SHP77 (cell line): ENCODE measurements around the gene SERTAD2.

Experiments used
- DNase-seq, 2 experiments: peaks; one replicate each; lab custom pipeline; 2025; lab: John Stamatoyannopoulos, UW

Gene SERTAD2, protein sequence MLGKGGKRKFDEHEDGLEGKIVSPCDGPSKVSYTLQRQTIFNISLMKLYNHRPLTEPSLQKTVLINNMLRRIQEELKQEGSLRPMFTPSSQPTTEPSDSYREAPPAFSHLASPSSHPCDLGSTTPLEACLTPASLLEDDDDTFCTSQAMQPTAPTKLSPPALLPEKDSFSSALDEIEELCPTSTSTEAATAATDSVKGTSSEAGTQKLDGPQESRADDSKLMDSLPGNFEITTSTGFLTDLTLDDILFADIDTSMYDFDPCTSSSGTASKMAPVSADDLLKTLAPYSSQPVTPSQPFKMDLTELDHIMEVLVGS

DNA sequence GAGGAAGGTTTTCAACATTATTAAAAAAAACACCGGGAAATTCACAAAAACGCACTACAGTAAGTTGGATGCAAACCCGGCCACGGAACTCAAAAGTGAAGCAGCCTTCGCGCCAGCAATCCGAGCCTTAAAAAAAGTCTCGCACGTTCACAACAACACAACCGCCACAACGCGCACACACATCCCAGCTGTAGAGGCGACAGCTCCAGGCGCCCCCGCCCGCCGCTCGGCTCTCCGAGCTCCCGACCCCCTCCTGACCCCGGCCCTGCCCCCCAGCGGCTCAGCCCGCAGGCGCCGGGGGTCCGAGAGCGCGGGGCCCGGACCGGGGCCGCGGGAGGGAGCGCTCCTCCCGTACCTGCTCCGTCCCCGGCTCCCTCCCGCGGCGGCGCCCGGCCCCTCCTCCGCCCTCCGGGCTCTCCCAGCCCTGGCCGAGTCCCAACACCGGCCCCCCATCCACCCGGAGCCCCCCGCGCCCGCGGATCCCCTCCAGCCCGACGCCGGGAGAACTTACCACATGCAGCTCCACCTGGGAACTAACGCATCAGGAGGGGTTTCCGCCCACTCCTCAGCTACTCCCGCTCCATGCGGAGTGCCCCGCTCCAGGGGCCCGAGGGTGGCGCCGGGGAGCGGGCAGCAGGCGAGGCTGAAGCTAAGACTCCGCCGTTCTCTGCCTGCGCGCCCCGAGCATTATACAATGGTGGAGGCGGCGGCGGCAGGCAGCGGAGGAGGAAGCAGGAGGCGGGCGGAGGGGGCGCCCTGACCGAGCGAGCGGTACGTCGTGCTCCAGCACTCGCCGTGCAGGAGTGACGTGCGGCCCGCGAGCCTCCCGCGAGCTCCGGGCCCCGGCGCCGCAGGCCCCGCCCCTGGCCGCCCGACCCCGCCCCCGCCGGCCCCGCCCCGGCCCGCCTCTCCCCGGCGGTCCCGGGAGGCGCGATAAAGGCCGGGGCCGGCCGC, at the start of gene SERTAD2:
Gene SERTAD2, minus strand, starts transcription at position 805 of the 954 bp plus-strand sequence. CDS start 17,042 bp downstream, outside the sequence.
- peak; percentile 51 to 81 for DNase-seq

DNA sequence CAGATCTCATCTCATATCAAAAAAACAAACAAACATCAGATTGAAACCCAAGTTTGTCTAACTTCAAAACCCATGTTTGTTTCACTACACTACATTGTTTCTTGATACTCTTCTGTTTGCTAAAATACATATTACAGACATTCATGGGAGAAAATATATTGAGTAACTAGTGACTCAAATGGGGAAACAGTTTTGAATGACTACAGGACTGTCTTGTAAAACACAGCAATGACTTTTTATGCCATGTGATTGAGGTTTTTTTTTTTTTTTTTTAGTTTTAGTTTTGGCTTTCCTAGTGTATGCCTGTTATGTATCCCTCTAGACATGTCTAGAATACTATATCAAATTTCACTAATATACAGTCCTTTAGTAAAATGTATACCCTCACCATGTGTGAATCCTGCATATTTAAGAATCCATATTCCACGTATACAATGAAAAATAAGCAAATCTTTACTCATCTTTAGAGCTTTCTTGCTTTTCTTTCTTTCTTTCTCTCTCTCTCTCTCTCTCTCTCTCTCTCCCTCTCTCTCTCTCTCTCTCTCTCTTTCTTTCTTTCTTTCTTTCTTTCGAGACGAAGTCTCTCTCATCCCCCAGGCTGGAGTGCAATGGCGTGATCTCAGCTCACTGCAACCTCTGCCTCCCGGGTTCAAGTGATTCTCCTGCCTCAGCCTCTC, 46.6 kb upstream of the SERTAD2 start:
- no peak for DNase-seq

DNA sequence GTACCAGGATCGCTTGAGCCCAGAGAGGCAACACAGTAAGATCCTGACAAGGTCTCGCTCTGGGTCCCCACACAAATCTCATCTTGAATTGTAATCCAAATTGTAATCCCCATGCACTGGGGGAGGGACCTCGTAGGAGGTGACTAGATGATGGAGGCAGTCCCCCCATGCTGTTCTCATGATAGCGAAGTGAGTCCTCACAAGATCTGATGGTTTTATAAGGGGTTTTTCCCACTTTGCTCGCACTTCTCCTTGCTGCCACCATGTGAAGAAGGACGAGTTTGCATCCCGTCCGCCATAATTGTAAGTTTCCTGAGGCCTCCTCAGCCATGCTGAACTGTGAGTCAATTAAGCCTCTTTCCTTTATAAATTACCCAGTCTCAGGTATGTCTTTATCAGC, 46.0 kb upstream of the SERTAD2 start:
- DNase-seq, result no peak

DNA sequence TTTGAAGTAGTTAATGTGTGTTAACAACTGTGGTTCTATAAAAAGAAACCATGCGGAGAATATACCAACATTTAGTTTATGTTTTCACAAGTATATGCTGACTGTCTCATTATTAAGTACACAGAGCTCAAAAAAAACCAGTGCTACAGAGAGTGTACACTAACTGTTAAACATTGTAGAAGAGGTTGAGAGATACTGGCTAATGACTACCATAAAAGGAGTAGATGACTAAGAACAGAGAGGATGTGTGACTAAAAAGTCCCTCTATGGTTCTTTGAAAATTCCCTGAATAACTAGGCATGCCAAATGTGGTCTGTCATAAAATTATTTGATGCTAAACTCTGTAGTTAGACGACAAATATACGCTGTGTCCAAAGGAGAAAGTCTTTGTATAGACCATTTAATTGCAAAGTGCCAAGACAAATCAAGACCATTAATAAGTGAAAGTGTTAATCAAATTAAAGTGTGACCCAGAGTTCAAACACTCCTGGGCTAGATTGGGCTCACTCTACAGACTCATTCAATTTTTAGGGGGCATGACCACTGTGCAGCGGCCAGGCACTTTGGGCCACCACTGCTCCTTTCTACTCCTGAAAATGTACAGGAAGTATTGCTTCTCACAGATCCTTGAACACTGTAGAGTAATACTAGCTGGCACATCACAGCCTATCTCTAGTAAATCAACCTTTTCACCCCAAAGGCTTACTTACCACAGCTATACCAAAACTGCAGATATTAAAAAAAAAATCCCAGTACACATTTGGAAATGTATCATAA, 45.1 kb upstream of the SERTAD2 start:
- DNase-seq, result no peak

DNA sequence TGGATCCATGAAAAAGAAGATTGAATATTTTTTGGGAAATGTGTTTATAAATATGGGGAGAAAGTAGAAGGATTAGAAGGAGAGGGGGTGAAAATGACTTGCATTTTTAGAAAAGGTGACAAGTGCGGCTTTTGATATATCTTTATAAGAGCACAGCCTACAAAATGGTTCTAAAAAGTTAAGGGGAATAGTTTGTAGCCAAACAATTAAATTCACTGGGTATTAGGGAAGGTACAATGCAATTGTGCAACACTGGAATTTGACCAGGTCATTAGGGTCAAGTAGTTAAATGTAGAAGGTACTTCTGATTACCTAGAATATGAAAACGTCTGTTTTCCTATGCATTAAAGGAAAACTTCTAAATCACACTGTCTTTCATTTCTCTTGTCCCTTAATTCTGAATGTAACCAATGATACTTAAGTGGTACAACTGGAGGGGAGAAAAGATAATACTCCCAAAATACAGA, 44.5 kb upstream of the SERTAD2 start:
- DNase-seq, result no peak

DNA sequence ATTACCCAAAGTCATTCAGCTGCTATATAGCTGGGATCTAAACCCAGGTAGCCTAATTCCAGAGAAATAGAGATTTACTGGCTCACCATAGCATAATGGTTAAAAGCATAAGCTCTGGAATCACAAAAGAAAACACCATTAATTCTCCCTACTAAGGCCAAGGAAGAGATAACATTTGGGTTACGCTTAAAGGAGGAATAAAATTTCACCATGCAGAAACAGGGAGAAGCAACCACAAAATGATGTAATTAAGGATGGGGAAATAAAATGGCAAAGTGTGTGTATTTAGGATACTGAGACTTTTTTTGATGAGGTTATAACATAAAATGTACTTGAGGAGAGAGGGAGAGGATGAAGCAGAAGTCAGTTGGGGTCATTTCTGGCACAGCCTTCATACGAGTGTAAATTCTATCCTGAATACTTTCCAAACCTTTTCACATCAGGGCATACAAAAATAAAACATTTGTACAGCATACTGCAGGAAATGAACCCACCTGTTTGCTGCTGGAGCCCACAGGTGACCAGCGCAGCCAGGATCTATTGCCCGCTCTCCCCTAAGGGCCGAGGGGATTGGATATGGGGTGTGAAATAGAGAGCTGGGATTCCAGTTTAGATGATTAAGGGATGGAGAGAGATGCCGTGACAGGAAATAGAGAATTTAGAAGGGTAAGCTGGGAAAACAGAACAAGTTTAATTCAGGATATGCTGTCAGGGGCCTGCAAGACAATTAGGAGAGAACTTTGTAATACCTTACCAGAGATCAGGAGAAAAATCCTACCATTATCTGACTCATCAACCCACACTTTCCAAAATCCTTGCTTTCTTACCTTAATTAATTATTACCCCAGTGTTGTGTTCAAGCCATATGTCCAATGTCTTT, 43.8 kb upstream of the SERTAD2 start:
- no peak for DNase-seq

DNA sequence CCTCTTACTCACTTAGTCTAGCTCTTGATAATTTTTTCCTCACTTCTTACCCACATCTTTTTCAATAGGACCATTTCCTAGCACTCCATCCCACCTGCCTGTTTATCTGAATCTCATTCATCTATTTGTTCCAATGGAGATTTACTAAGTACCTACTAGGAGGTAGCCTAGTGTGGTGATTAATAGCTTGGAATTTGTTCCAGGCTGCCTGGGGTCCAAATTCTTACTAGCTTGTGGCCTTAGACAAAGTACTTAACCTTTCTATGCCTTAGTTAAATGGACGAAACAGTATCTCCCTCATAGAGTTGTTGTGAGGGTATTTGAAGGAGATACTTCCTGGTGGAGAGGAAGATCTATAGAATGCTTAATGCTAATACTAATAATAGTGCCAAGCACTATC, 42.9 kb upstream of the SERTAD2 start:
- DNase-seq, result no peak

DNA sequence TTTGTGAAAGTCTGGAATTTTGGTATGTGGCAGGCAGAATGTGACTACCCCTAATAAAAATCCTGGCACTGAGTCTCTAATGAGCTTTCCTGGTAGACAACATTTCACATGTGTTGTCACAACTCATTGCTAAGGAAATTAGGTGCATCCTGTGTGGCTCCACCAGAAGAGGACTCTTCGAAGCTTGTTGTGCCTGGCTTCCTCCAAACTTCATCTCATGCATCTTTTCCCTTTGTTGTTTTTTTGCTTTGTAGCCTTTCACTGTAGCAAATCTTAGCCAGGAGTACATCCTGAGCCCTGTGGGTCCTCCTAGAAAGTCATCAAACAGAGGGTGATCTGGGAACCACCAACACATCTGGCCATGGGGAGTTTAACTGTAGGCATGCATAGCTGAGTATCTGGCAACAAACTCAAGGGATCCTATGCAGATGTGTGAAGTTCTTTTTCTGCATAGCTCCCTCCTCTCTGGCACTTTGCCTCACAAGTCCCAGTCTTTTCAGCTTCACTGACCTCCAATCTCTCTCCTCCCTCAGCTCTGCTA, 42.1 kb upstream of the SERTAD2 start:
- no peak for DNase-seq

DNA sequence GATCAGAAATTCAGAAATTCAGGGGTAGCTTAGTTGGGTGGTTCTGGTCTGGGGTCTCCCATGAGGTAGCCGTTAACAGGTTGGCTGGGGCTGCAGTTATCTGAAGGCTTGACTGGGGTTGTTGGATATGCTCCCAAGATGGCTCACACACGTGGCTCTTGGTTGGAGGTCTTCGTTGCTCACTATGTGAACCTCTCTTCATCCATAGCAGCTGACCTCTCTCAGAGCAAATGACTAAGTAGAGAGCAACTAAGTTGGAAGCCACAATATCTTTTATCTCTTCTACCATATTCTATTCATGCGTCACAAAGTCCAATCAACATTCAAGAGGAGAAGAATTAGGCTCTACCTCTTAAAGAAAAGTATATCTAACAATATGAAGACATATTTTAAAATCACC, 38.7 kb upstream of the SERTAD2 start:
- DNase-seq, result no peak

DNA sequence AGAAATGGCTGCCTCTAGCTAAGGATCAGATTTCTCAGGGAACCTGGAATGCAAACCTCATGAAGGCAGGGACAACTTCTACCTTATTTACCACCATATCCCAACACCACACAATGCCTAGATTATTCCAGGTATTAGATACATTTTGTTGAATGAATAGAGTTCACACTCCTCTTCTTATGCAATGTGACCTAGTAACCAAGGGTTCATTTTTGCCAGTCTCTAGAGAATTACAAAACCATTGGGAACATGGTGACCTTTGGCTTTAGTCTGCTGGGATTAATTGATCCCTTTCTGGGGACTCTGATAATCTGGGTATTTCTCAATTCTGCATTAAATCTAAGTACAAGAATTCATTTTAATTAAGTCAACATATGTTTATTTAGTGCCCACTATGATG, 35.2 kb upstream of the SERTAD2 start:
- DNase-seq, result no peak

DNA sequence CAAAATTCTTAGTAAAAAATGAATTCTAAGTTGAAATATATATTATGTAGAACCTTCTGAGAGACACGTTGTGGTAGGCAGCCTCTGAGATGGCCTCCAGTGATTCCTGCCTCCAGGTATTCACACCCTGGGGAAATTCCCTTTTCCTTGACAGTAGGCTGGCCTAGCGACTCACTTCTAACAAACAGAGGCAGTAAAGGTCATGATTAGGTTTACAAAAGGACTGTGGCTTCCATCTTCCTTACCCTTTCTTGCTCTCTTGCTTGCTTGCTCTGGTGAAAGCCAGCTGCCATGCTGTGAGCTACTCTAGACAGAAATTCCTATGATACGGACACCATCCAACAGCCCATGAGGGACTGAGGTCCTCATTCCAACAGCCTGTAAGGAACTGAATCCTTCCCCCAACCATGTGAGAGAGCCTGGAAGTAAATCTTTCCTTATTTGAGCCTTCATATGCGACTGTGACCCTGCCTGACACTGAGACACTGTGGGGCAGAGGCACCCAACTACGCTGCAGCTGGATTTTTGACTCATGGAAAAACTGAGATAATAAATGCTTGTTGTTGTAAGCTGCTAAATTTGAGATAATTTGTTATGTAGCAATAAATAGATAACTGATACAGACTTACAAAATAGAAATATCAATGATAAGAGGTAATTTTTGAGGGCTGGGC, 32.7 kb upstream of the SERTAD2 start:
- DNase-seq, result no peak

DNA sequence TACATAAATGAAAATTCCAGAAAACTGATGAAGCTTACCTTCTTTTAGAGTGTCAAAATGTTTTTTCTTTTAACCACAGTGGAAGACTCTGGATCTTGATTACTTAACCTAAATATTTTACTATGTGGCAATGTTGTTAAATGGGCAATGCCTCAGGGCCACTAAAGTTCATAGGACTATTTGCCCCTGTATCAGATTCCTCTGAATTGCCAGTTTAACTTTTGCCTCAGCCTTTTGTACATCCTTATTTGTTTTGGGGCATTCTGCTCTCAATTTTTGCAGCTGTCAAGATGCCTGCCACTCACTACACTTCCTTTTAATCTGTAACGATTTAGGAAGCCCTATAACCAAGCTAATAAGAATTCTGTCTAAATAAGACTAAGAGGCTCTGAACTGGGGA, 31.7 kb upstream of the SERTAD2 start:
- DNase-seq, result no peak

DNA sequence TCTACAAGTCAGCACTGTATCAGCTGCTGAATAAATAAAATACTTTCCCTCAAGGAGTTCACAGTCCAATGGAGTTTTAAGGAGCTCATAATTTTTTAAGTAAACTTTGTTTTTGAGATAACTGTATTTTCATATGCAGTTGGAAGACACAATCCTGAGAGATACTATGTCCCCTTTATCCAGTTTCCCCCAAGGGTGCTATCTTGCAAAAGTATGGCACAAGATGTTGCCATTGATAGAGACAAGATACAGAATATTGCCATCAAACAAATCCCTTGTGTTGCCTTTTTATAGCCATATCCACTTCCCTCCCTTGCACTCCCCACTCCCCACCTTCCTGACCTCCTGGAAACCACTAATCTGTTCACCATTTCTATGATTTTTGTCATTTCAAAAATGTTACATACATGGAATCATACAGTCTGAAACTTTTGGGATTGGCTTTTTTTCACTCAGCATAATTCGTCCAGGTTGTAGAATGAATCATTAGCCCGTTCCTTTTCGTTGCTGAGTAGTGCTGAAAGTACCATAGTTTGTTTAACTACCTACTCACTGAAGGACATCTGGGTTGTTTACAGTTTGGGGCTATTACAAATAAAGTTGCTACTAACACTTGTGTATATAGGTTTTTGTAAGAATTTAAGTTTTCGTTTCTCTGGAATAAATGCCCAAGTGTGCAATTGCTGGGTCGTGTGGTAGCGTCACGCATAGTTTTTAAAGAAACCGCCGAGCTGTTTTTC, 30.2 kb upstream of the SERTAD2 start:
- DNase-seq, result no peak

DNA sequence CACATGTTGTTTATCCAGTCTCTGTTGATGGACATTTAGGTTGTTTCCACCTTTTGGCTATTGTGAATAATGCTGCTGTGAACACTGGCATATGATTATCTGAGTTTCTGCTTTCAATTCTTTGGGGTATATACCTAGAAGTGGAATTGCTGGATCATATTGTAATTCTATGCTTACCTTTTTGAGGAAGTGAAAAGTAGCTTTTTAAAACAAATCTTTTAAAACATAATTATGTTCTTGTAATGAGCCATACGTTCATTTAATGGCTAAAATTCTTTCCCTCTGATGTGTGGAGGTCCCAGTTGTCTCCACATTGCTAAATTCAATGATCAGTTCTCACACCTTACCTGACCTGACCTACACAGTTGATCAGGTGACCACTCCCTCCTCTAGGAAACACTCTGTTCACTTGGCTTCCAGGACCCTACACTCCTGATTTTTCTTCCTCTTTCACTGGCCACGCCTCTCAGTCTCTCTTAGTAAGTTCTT, 27.8 kb upstream of the SERTAD2 start:
- DNase-seq, result no peak

DNA sequence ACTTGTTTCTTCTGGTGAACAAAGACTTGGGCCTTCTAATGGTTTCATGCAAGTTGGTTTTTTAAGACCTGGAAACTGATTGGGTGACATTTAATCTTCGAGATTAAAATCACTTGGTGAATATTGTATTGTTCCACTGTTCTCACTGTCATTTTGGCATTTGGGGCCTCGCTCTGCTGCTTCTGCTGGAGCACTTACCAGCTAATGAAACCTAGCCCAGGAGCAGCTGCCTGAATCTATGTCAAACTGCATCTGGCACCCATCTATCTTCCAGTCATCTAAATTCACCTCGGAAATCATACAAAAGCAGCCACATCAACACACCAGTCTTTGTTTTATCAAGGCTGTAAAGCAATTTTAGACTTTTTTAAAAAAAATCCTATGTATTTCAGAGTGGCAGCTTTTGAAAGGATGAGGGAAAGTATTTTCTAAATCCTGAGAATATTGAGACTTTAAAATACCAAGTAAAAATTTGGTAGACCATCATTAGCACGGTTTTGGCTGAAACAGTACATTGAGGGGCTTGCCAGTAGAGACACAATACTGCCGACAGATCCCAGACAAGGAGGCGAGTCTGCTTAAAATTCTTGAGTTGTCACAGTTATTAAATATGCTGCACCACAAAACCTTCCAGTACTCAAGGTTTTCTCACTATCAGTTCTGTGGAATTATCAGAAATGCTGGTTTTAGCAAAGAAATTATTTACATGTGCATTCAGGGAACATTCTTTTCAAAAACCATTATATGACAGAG, 26.1 kb upstream of the SERTAD2 start:
- DNase-seq, result peak; percentile 3 to 58

DNA sequence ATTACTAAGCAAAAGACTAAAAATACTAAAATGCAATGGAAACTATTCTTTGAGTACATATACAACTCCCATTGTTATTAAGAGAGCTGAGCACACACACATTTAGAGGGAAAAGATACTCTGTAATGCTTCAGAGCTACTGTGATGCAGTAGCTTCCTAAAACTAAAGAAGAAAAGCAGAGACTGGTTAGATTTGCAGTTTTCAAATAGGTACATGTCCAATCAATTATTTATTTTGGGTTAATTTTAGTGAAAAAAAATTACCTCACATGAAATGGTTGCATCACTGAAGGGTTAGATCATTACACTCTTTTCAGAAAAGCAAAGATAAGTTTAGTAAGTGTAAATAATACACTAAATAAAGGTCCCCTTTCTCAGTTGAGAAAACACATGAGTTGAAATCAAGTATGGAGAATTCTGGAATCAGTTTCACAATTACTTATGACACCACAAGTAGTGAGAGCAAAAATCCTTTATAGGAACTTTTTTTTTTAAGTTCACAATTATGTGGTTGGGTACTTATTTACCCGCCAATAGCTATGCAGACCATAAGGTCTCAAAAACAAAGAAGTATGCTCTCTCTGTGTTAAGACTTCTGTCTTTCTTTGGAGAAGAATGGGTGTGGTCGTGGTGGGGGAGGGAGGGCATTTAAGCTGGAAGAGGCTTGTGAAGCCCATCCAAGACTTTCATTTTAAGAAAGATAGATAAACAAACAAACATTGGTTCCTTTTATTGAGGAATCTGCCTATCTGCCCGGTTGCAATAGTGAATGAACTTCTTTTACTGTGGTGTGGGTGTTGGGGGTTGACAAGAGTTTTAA, 25.3 kb upstream of the SERTAD2 start:
- no peak for DNase-seq

DNA sequence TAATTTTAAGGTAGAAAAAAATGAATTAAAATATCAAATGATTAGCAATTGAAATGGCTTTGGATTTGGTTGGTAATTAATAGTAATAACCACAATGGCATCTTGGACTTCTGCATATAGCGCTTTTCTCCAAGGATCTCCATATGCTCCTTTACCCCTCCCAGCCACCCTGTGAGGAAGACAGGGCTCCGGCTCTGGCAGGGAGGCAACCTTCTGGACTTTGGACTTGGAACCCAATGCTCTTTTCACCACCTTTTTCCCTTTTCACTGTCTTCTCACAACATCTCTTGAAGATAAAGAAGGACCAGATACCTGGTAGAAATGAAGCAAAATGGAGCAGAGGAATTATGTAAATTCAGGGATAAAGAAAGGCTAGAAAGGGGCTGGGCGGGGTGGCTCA, 23.8 kb upstream of the SERTAD2 start:
- no peak for DNase-seq
